ENCODE measurements around the gene FTO.

FTO gene

GRCh38 chr16:53999841-54000240 is 295.9 kb downstream of the FTO start:
- H3K36me3 ChIP-seq = no peaks in the 10 kb centered on the region
- H3K27me3 ChIP-seq = no peaks in the 10 kb centered on the region

GRCh38 chr16:54000361-54000760 is 296.4 kb downstream of the FTO start:
- no peak overlapping the region for H3K4me3 ChIP-seq (ENCODE audit: low read depth in 1 of 2, low read length in 1 of 2)
- no peaks in the 10 kb centered on the region for H3K4me1 ChIP-seq (ENCODE audit: control insufficient read depth in 1 of 2, insufficient read depth in 1 of 2, low read depth in 1 of 2, low read length in 1 of 2)
- no peaks in the 10 kb centered on the region for H3K27me3 ChIP-seq
- no peak overlapping the region for H3K27ac ChIP-seq
- no peaks in the 10 kb centered on the region for H3K36me3 ChIP-seq
- no peak for TF ChIP-seq CTCF (IDR thresholded peaks at IDR 0.05)
- no peaks in the 10 kb centered on the region for H3K9me3 ChIP-seq

More at GRCh38 chr16:53999841-54000240, 295.9 kb downstream of the FTO start:
- no peak for TF ChIP-seq CTCF (IDR thresholded peaks at IDR 0.05)
- no peak overlapping the region for H3K27ac ChIP-seq
- no peak overlapping the region for H3K4me3 ChIP-seq (ENCODE audit: low read depth in 1 of 2, low read length in 1 of 2)
- H3K9me3 ChIP-seq = no peaks in the 10 kb centered on the region
- no peaks in the 10 kb centered on the region for H3K4me1 ChIP-seq (ENCODE audit: control insufficient read depth in 1 of 2, insufficient read depth in 1 of 2, low read depth in 1 of 2, low read length in 1 of 2)

- no peak for TF ChIP-seq CTCF (IDR thresholded peaks at IDR 0.05)
- no peaks in the 10 kb centered on the region for H3K36me3 ChIP-seq
Measured at GRCh38 chr16:54006693-54007092, 302.7 kb downstream of the FTO start.

GRCh38 chr16:54007504-54007903 is 303.5 kb downstream of the FTO start:
- Histone ChIP-seq H3K9me3 (no peaks in the 10 kb centered on the region), H3K27ac (no peak overlapping the region), H3K4me3 (ENCODE audit: low read depth in 1 of 2, low read length in 1 of 2) (no peak overlapping the region), H3K4me1 (ENCODE audit: control insufficient read depth in 1 of 2, insufficient read depth in 1 of 2, low read depth in 1 of 2, low read length in 1 of 2) (no peaks in the 10 kb centered on the region), H3K36me3 (no peaks in the 10 kb centered on the region), H3K27me3 (no peaks in the 10 kb centered on the region)
- no peak for TF ChIP-seq CTCF (IDR thresholded peaks at IDR 0.05)

More at GRCh38 chr16:54006693-54007092, 302.7 kb downstream of the FTO start:
- Histone ChIP-seq H3K27me3 (no peaks in the 10 kb centered on the region), H3K4me1 (ENCODE audit: control insufficient read depth in 1 of 2, insufficient read depth in 1 of 2, low read depth in 1 of 2, low read length in 1 of 2) (no peaks in the 10 kb centered on the region), H3K9me3 (no peaks in the 10 kb centered on the region), H3K4me3 (ENCODE audit: low read depth in 1 of 2, low read length in 1 of 2) (no peak overlapping the region), H3K27ac (no peak overlapping the region)

GRCh38 chr16:54009464-54010176 is 305.7 kb downstream of the FTO start:
- Histone ChIP-seq H3K4me3 (ENCODE audit: low read depth in 1 of 2, low read length in 1 of 2) (no peak overlapping the region), H3K27me3 (no peaks in the 10 kb centered on the region), H3K9me3 (no peaks in the 10 kb centered on the region), H3K4me1 (ENCODE audit: control insufficient read depth in 1 of 2, insufficient read depth in 1 of 2, low read depth in 1 of 2, low read length in 1 of 2) (no peaks in the 10 kb centered on the region), H3K36me3 (no peaks in the 10 kb centered on the region), H3K27ac (no peak overlapping the region)
- no peak for TF ChIP-seq CTCF (IDR thresholded peaks at IDR 0.05)

Data from neutrophil (primary cell).